ENCODE data around the gene NUCKS1. TPM values are rescaled to one million over a fixed set of nuclear protein-coding genes. Genes with fewer than 3 reads are reported as not detected.

The NUCKS1 gene
- total and polyA plus RNA-seq, 7 experiments from 2014 or later: 12.5 to 164 (median 117) TPM

DNA sequence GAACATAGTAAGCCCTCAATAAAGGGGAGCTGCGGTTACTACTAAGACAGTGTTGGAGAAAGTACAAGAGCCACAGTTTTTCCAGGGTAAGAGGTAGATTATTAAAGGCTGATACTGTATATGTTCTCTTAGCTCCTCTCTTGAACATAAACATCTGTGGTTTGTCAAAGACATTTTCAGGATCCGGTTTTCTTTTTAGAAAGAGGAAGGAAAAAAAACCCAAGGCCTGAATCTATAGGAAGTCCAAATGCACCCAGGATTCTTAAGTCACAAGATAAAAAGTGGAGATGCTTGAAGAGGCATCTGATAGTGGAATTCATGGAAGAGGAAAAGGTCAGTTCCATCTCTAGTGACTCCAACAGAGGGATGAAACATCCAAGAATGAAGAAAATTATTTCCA lies 45.1 kb downstream of the NUCKS1 start:
- ChIA-PET CTCF (no interaction called here), POLR2A (no interaction called here)
- no peaks in the 10 kb centered on the region for H3K4me1 ChIP-seq (ENCODE audit: control insufficient read depth in 2 of 2, insufficient read depth in 2 of 2, low read length in 2 of 2)

GRCh38 chr1:205703072-205703471 lies 46.9 kb downstream of the NUCKS1 start:
- POLR2A ChIA-PET: interaction anchor here (0.6 kb wide), 2 partner anchors 64 to 1304 kb away, joined by 3 to 5 read pairs; no protein-coding TSS in a partner anchor
- Histone ChIP-seq H3K4me3 (ENCODE audit: low read length) (no peak overlapping the region), H3K4me1 (ENCODE audit: control insufficient read depth in 2 of 2, insufficient read depth in 2 of 2, low read length in 2 of 2) (no peaks in the 10 kb centered on the region), H3K36me3 (ENCODE audit: control insufficient read depth in 2 of 3, insufficient read depth in 3 of 3, low read length in 3 of 3) (no peaks in the 10 kb centered on the region), H3K27ac (ENCODE audit: low read depth, low read length) (no peak overlapping the region), H3K27me3 (ENCODE audit: control insufficient read depth in 2 of 2, insufficient read depth in 2 of 2, low read length in 2 of 2) (no peaks in the 10 kb centered on the region), H3K9me3 (ENCODE audit: control insufficient read depth in 2 of 3, low read length in 3 of 3) (no peaks in the 10 kb centered on the region)
- no peaks in the 10 kb centered on the region for H3K27me3 Mint-ChIP-seq
- H3K4me1 Mint-ChIP-seq: peaks cover 0 to 28% (median 13%) of the 10 kb centered on the region in 7 donors
- no peaks in the 10 kb centered on the region for H3K9me3 Mint-ChIP-seq
- H3K36me3 Mint-ChIP-seq: peaks cover 0 to 20% (median 10%) of the 10 kb centered on the region in 5 donors
- peak overlapping the region in 4 of 9 donors; percentile 5 to 64 (median 34) for H3K27ac Mint-ChIP-seq
- intact Hi-C loops (cut with micrococcal nuclease): no loop called here
- no peak for ATAC-seq
- no peak for DNase-seq
- CTCF ChIA-PET: interaction anchor here (0.9 to 1.2 kb wide), 2 partner anchors 9 to 26 kb away, joined by 3 read pairs; no protein-coding TSS in a partner anchor
- no peak overlapping the region for H3K4me3 Mint-ChIP-seq

More for the DNA sequence above, 45.1 kb downstream of the NUCKS1 start:
- H3K27me3 ChIP-seq (ENCODE audit: control insufficient read depth in 2 of 2, insufficient read depth in 2 of 2, low read length in 2 of 2): no peaks in the 10 kb centered on the region
- H3K27me3 Mint-ChIP-seq: no peaks in the 10 kb centered on the region
- ATAC-seq (no peak), DNase-seq (no peak)
- peak overlapping the region in 1 of 9 donors; percentile 72 for H3K27ac Mint-ChIP-seq
- no peaks in the 10 kb centered on the region for H3K9me3 Mint-ChIP-seq
- intact Hi-C loops (cut with micrococcal nuclease): no loop called here
- H3K36me3 ChIP-seq (ENCODE audit: control insufficient read depth in 2 of 3, insufficient read depth in 3 of 3, low read length in 3 of 3): peaks cover 0 to 9% (median 0%) of the 10 kb centered on the region in 3 experiments
- H3K36me3 Mint-ChIP-seq: peaks cover 0 to 20% (median 11%) of the 10 kb centered on the region in 5 donors
- peaks cover 0 to 28% (median 15%) of the 10 kb centered on the region in 7 donors for H3K4me1 Mint-ChIP-seq
- no peak overlapping the region for H3K27ac ChIP-seq (ENCODE audit: low read depth, low read length)
- no peak overlapping the region for H3K4me3 ChIP-seq (ENCODE audit: low read length)
- no peak overlapping the region for H3K4me3 Mint-ChIP-seq
- no peaks in the 10 kb centered on the region for H3K9me3 ChIP-seq (ENCODE audit: control insufficient read depth in 2 of 3, low read length in 3 of 3)

DNA sequence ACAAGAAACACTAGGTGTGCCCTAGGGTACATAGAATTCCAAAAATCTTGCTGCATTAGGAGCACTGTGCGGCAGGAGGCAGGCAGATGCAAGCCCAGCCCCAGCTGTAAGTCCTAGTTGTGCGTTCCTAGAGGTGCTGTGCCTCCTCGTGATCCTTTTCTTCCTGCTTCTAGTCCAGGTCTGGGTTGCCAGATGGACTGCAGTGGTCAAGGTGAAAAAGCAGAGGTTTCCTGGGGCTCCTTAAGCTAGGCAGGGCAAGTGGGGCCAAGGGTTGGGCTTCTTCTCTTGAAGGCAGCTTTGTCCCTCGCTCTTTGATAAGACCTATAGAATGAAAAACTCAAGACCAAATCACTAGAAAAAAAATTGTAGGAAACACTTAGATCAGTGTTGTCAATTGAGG lies 48.1 kb downstream of the NUCKS1 start:
- CTCF ChIA-PET: interaction anchor here (1.1 kb wide), 1 partner anchor 44 kb away, joined by 4 read pairs; no protein-coding TSS in a partner anchor
- Histone ChIP-seq H3K9me3 (ENCODE audit: control insufficient read depth in 2 of 3, low read length in 3 of 3) (no peaks in the 10 kb centered on the region), H3K27ac (ENCODE audit: low read depth, low read length) (no peak overlapping the region), H3K36me3 (ENCODE audit: control insufficient read depth in 2 of 3, insufficient read depth in 3 of 3, low read length in 3 of 3) (no peaks in the 10 kb centered on the region), H3K4me1 (ENCODE audit: control insufficient read depth in 2 of 2, insufficient read depth in 2 of 2, low read length in 2 of 2) (no peaks in the 10 kb centered on the region), H3K27me3 (ENCODE audit: control insufficient read depth in 2 of 2, insufficient read depth in 2 of 2, low read length in 2 of 2) (no peaks in the 10 kb centered on the region), H3K4me3 (ENCODE audit: low read length) (no peak overlapping the region)
- POLR2A ChIA-PET: no interaction called here
- no peak overlapping the region for H3K4me3 Mint-ChIP-seq
- H3K27ac Mint-ChIP-seq: peak overlapping the region in 1 of 9 donors; percentile 5
- intact Hi-C loops (cut with micrococcal nuclease): no loop called here
- DNase-seq: no peak
- no peak for ATAC-seq
- H3K27me3 Mint-ChIP-seq: peaks cover 2 to 10% (median 5%) of the 10 kb centered on the region in 5 donors
- H3K36me3 Mint-ChIP-seq: peaks cover 0 to 18% (median 10%) of the 10 kb centered on the region in 5 donors
- peaks cover 0 to 21% (median 12%) of the 10 kb centered on the region in 7 donors for H3K4me1 Mint-ChIP-seq
- no peaks in the 10 kb centered on the region for H3K9me3 Mint-ChIP-seq

GRCh38 chr1:205701420-205701819 lies 48.6 kb downstream of the NUCKS1 start:
- Mint-ChIP-seq H3K9me3 (no peaks in the 10 kb centered on the region), H3K27ac (no peak overlapping the region), H3K4me1 (peaks cover 0 to 16% (median 8%) of the 10 kb centered on the region in 7 donors), H3K27me3 (peaks cover 4 to 15% (median 9%) of the 10 kb centered on the region in 5 donors), H3K36me3 (peaks cover 0 to 15% (median 5%) of the 10 kb centered on the region in 5 donors), H3K4me3 (no peak overlapping the region)
- DNase-seq (no peak), ATAC-seq (no peak)
- H3K9me3 ChIP-seq (ENCODE audit: control insufficient read depth in 2 of 3, low read length in 3 of 3): no peaks in the 10 kb centered on the region
- H3K4me3 ChIP-seq (ENCODE audit: low read length): no peak overlapping the region
- ChIA-PET CTCF (interaction anchor here (1.1 kb wide), 1 partner anchor 43 kb away, joined by 4 read pairs; no protein-coding TSS in a partner anchor), POLR2A (no interaction called here)
- no peaks in the 10 kb centered on the region for H3K36me3 ChIP-seq (ENCODE audit: control insufficient read depth in 2 of 3, insufficient read depth in 3 of 3, low read length in 3 of 3)
- no peaks in the 10 kb centered on the region for H3K27me3 ChIP-seq (ENCODE audit: control insufficient read depth in 2 of 2, insufficient read depth in 2 of 2, low read length in 2 of 2)
- H3K27ac ChIP-seq (ENCODE audit: low read depth, low read length): no peak overlapping the region
- intact Hi-C loops (cut with micrococcal nuclease): no loop called here
- no peaks in the 10 kb centered on the region for H3K4me1 ChIP-seq (ENCODE audit: control insufficient read depth in 2 of 2, insufficient read depth in 2 of 2, low read length in 2 of 2)

- H3K27me3 Mint-ChIP-seq: peaks cover 4 to 19% (median 12%) of the 10 kb centered on the region in 5 donors
- ChIA-PET CTCF (no interaction called here), POLR2A (no interaction called here)
- H3K9me3 Mint-ChIP-seq: no peaks in the 10 kb centered on the region
- H3K4me1 Mint-ChIP-seq: peaks cover 0 to 16% (median 8%) of the 10 kb centered on the region in 7 donors
- H3K27ac Mint-ChIP-seq: peak overlapping the region in 1 of 9 donors; percentile 32
- Histone ChIP-seq H3K36me3 (ENCODE audit: control insufficient read depth in 2 of 3, insufficient read depth in 3 of 3, low read length in 3 of 3) (no peaks in the 10 kb centered on the region), H3K27me3 (ENCODE audit: control insufficient read depth in 2 of 2, insufficient read depth in 2 of 2, low read length in 2 of 2) (no peaks in the 10 kb centered on the region), H3K4me1 (ENCODE audit: control insufficient read depth in 2 of 2, insufficient read depth in 2 of 2, low read length in 2 of 2) (no peaks in the 10 kb centered on the region), H3K4me3 (ENCODE audit: low read length) (no peak overlapping the region), H3K9me3 (ENCODE audit: control insufficient read depth in 2 of 3, low read length in 3 of 3) (no peaks in the 10 kb centered on the region), H3K27ac (ENCODE audit: low read depth, low read length) (no peak overlapping the region)
- intact Hi-C loops (cut with micrococcal nuclease): no loop called here
- ATAC-seq (no peak), DNase-seq (no peak)
- H3K4me3 Mint-ChIP-seq: no peak overlapping the region
- H3K36me3 Mint-ChIP-seq: peaks cover 0 to 15% (median 5%) of the 10 kb centered on the region in 5 donors
Measured at GRCh38 chr1:205700865-205701401, 49.0 kb downstream of the NUCKS1 start.

GRCh38 chr1:205699416-205699815 lies 50.6 kb downstream of the NUCKS1 start:
- ATAC-seq: no peak
- no peaks in the 10 kb centered on the region for H3K4me1 ChIP-seq (ENCODE audit: control insufficient read depth in 2 of 2, insufficient read depth in 2 of 2, low read length in 2 of 2)
- H3K9me3 Mint-ChIP-seq: no peaks in the 10 kb centered on the region

More at GRCh38 chr1:205699416-205699815, 50.6 kb downstream of the NUCKS1 start:
- Mint-ChIP-seq H3K27ac (peak overlapping the region in 1 of 9 donors; percentile 43), H3K4me3 (no peak overlapping the region), H3K27me3 (peaks cover 4 to 19% (median 17%) of the 10 kb centered on the region in 5 donors), H3K36me3 (peaks cover 0 to 10% (median 3%) of the 10 kb centered on the region in 5 donors), H3K4me1 (peaks cover 0 to 10% (median 0%) of the 10 kb centered on the region in 7 donors)
- no peaks in the 10 kb centered on the region for H3K27me3 ChIP-seq (ENCODE audit: control insufficient read depth in 2 of 2, insufficient read depth in 2 of 2, low read length in 2 of 2)
- no peak for DNase-seq
- H3K27ac ChIP-seq (ENCODE audit: low read depth, low read length): no peak overlapping the region
- no peaks in the 10 kb centered on the region for H3K9me3 ChIP-seq (ENCODE audit: control insufficient read depth in 2 of 3, low read length in 3 of 3)
- intact Hi-C loops (cut with micrococcal nuclease): no loop called here
- H3K4me3 ChIP-seq (ENCODE audit: low read length): no peak overlapping the region
- POLR2A ChIA-PET: interaction anchor here (1.0 kb wide), 1 partner anchor 12 kb away, joined by 3 read pairs; no protein-coding TSS in a partner anchor
- CTCF ChIA-PET: interaction anchor here (1.4 kb wide), 1 partner anchor 12 kb away, joined by 5 read pairs; no protein-coding TSS in a partner anchor
- H3K36me3 ChIP-seq (ENCODE audit: control insufficient read depth in 2 of 3, insufficient read depth in 3 of 3, low read length in 3 of 3): no peaks in the 10 kb centered on the region
